T1000 (cell line): Measurements from ENCODE around the gene RIPK1.

ENCODE experiments used
- DNase-seq: peaks from one replicate; lab custom pipeline; 2025; ENCODE audit warnings: mixed read lengths; lab: John Stamatoyannopoulos, UW

The RIPK1 gene

DNA sequence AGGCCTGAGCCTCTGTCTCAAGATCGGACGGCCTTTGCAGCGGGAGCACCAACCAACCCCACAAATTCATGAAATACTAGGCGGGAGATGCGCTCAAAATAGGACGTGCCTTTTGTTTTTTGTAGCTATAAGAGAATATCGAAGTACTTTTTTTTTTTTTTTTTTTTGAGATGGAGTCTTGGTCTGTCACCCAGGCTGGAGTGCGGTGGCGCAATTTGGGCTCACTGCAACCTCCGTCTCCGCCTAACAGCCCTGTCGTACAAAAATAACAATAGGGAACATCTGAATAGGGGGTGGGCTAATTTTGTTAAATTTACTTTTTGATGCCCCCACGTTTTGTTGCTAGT is 94.9 kb downstream of the RIPK1 start:
- DNase-seq = no peak

DNA sequence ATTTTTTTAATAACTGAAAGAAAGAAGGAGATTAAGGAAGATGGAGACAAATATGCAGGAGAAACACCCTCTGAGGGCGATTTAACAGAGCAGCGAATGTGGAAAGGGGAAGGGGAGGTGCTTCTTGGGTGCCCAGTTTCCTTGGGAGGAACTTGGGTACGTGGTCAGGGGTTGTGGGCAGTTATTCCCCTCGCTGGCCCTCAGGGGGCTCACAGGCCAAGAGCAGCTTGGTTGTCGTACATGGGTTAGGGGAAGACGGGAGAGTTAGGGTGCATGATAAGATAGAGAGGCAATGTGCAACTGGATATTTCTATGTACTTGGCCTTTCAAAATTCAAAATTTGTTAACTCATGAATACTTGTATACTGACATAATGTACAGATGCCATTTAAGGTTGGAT is 96.1 kb downstream of the RIPK1 start:
- no peak for DNase-seq
